Tibial nerve (tissue), 4 donors: ENCODE data around the gene APOBEC2. TPM values are rescaled to one million over a fixed set of nuclear protein-coding genes. Genes with fewer than 3 reads are reported as not detected.

Experiments used
- DNase-seq, 2 donors: peaks; one replicate each; pipeline ENCODE4 v3.0.0-alpha.2; 2019; ENCODE audit warnings: low spot score in 2 of 2
- H3K27ac ChIP-seq, 4 donors: fragments of 200-600 bp; sonication (generic) in 3 of 4; one replicate each; pipeline ENCODE4 v1.5.1; 2017 to 2019; ENCODE audit warnings: mild to moderate bottlenecking in 1 of 4
- H3K27me3 ChIP-seq, 2 donors: fragments of 200-600 bp; sonication (generic) in 1 of 2; one replicate each; pipeline versions ENCODE4 v1.5.1 to v1.6.0; 2017 to 2019
- H3K36me3 ChIP-seq, 3 donors: fragments of 200-600 bp; sonication (generic); one replicate each; pipeline ENCODE4 v1.5.1; 2018 to 2019
- H3K4me1 ChIP-seq, 4 donors: fragments of 200-600 bp; sonication (generic) in 3 of 4; one replicate each; pipeline ENCODE4 v1.5.1; 2017 to 2019
- H3K4me3 ChIP-seq, 4 donors: fragments of 200-600 bp; sonication (generic) in 3 of 4; one replicate each; pipeline ENCODE4 v1.5.1; 2017 to 2019; ENCODE audit warnings: mild to moderate bottlenecking in 1 of 4, moderate library complexity in 1 of 4
- H3K9me3 ChIP-seq, 4 donors: fragments of 200-600 bp; sonication (generic) in 3 of 4; one replicate each; pipeline ENCODE4 v1.5.1; 2017 to 2019
- CTCF ChIP-seq, 5 experiments: fragments of 200-600 bp in 3 of 5; fragments of 450-650 bp in 2 of 5; sonication (generic) in 3 of 5; IDR thresholded peaks; one replicate each; pipeline ENCODE4 v1.5.1; 2016 to 2019; ENCODE audit warnings: antibody characterized with exemption in 5 of 5, mild to moderate bottlenecking in 3 of 5, moderate library complexity in 2 of 5
- EP300 ChIP-seq, 2 donors: sonication (generic); formaldehyde crosslinking; IDR thresholded peaks; one replicate each; pipeline ENCODE4 v1.6.1; 2017; ENCODE audit warnings: antibody characterized with exemption in 2 of 2, mild to moderate bottlenecking in 1 of 2
- POLR2A ChIP-seq, 2 donors: fragments of 450-650 bp; IDR thresholded peaks; one replicate each; pipeline ENCODE4 v1.6.1; 2017; ENCODE audit warnings: antibody characterized with exemption in 2 of 2, mild to moderate bottlenecking in 2 of 2, moderate library complexity in 2 of 2
- WGBS, 2 donors: methylation state at CpG; one replicate each; pipeline ENCODE4 v1.1.5; 2018; 5-methylcytosine and 5-hydroxymethylcytosine counted together
- total RNA-seq, 4 donors: library from RNA; depleted of rRNA; stranded (reverse); fragments of >200 nt; gene quantifications; one replicate each; pipeline ENCODE4 v1.1.0, GENCODE V29; 2016

Gene APOBEC2
- total RNA-seq, 4 donors from 2014 or later: not detected

GRCh38 chr6:41038205-41038604 lies 14.8 kb upstream of the APOBEC2 start:
- H3K27me3 ChIP-seq: no peaks in the 10 kb centered on the region
- H3K4me3 ChIP-seq: no peak overlapping the region
- H3K9me3 ChIP-seq: no peaks in the 10 kb centered on the region
- DNase-seq: no peak
- 79 to 96% methylated on average over 2 to 3 of the region's 3 CpGs for WGBS, 2 donors
- H3K36me3 ChIP-seq: peaks cover 0 to 11% (median 0%) of the 10 kb centered on the region in 3 donors
- H3K27ac ChIP-seq: no peak overlapping the region
- H3K4me1 ChIP-seq: no peaks in the 10 kb centered on the region
- TF ChIP-seq EP300 (IDR thresholded peaks at IDR 0.05): no peak
- no peak for TF ChIP-seq CTCF (IDR thresholded peaks at IDR 0.05)
- no peak for TF ChIP-seq POLR2A (IDR thresholded peaks at IDR 0.05)

GRCh38 chr6:41039060-41039998 lies 13.7 kb upstream of the APOBEC2 start, which contains the start of gene UNC5CL:
UNC5CL (minus strand) TSS chr6:41039221; CDS start chr6:41035074, 4,147 bp downstream.
- H3K27me3 ChIP-seq: no peaks in the 10 kb centered on the region
- DNase-seq: no peak
- 66 to 77% methylated on average over 8 to 10 of the region's 10 CpGs for WGBS, 2 donors
- peak within 1 kb of the TSS in 1 of 4 donors; percentile 40 for H3K27ac ChIP-seq
- H3K4me3 ChIP-seq: no peak within 1 kb of the TSS
- peak in 4 of 5 experiments; percentile 13 to 37 (median 32) for TF ChIP-seq CTCF (IDR thresholded peaks at IDR 0.05)
- no peak for TF ChIP-seq POLR2A (IDR thresholded peaks at IDR 0.05)
- H3K36me3 ChIP-seq: peaks cover 0 to 13% (median 0%) of the 10 kb centered on the region in 3 donors
- no peaks in the 10 kb centered on the region for H3K9me3 ChIP-seq
- no peaks in the 10 kb centered on the region for H3K4me1 ChIP-seq

- Histone ChIP-seq H3K9me3 (no peaks in the 10 kb centered on the region), H3K36me3 (peaks cover 0 to 13% (median 0%) of the 10 kb centered on the region in 3 donors), H3K27me3 (no peaks in the 10 kb centered on the region), H3K4me1 (no peaks in the 10 kb centered on the region), H3K4me3 (no peak overlapping the region), H3K27ac (peak overlapping the region in 1 of 4 donors; percentile 40)
- WGBS, 2 donors: 72 to 84% methylated on average over 6 of the region's 6 CpGs
- TF ChIP-seq POLR2A (IDR thresholded peaks at IDR 0.05) (no peak), EP300 (IDR thresholded peaks at IDR 0.05) (no peak), CTCF (IDR thresholded peaks at IDR 0.05) (no peak)
- DNase-seq: no peak
These were observed 12.7 kb upstream of the APOBEC2 start for GRCh38 chr6:41040101-41040939.

- peaks cover 0 to 13% (median 0%) of the 10 kb centered on the region in 3 donors for H3K36me3 ChIP-seq
- H3K27me3 ChIP-seq: no peaks in the 10 kb centered on the region
- no peak overlapping the region for H3K4me3 ChIP-seq
- DNase-seq: no peak
- H3K4me1 ChIP-seq: no peaks in the 10 kb centered on the region
- H3K27ac ChIP-seq: no peak overlapping the region
- TF ChIP-seq CTCF (IDR thresholded peaks at IDR 0.05): no peak
- no peak for TF ChIP-seq EP300 (IDR thresholded peaks at IDR 0.05)
- TF ChIP-seq POLR2A (IDR thresholded peaks at IDR 0.05): no peak
- 80 to 82% methylated on average over 1 of the region's 1 CpG for WGBS, 2 donors
- H3K9me3 ChIP-seq: no peaks in the 10 kb centered on the region
These were observed 12.0 kb upstream of the APOBEC2 start for GRCh38 chr6:41040940-41041536.
